ENCODE data around the gene DLG1. TPM values are rescaled to one million over a fixed set of nuclear protein-coding genes. Genes with fewer than 3 reads are reported as not detected.

Gene DLG1
- total RNA-seq, 2 experiments from 2014 or later: 48.9 to 95.1 TPM

- Histone ChIP-seq H3K36me3 (ENCODE audit: insufficient read depth, low read length) (peaks cover 35% of the 10 kb centered on the region; the same call in 1 of the 2 replicates), H3K4me2 (ENCODE audit: low read length) (no peak overlapping the region), H2AFZ (ENCODE audit: low read length) (no peak overlapping the region), H4K20me1 (ENCODE audit: insufficient read depth, low read length) (no peaks in the 10 kb centered on the region), H3K9me3 (ENCODE audit: low read length) (no peaks in the 10 kb centered on the region), H3K9me2 (ENCODE audit: insufficient read depth, low read length) (no peaks in the 10 kb centered on the region), H3K27ac (ENCODE audit: low read depth, low read length, poor library complexity, severe bottlenecking) (no peak overlapping the region), H3K4me1 (ENCODE audit: insufficient read depth, low read length, poor library complexity, severe bottlenecking) (no peaks in the 10 kb centered on the region), H3K79me2 (ENCODE audit: insufficient read depth, low read depth, low read length) (no peaks in the 10 kb centered on the region), H3K4me3 (ENCODE audit: low read depth, low read length, poor library complexity, severe bottlenecking) (no peak overlapping the region)
- no peak for TF ChIP-seq EZH2phosphoT487 (IDR thresholded peaks at IDR 0.05; ENCODE audit: borderline replicate concordance, low read depth, low read length)
- TF ChIP-seq CTCF (conservative IDR thresholded peaks at IDR 0.05; ENCODE audit: low read length): no peak
- ChIA-PET POLR2A (no interaction called here), CTCF (ENCODE audit: unreplicated experiment) (no interaction called here)
- DNase-seq (ENCODE audit: low spot score): peak; percentile 11
- BruUV-seq (replicated peaks): no TSS peak
- intact Hi-C loops (cut with micrococcal nuclease; ENCODE audit: unreplicated experiment): no loop called here
Observed at GRCh38 chr3:197080344-197080743, 218.1 kb downstream of the DLG1 start.

GRCh38 chr3:197076415-197076814, 222.0 kb downstream of the DLG1 start:
- ChIA-PET CTCF (ENCODE audit: unreplicated experiment) (no interaction called here), POLR2A (interaction anchor here (1.2 kb wide), 1 partner anchor 15 kb away, joined by 4 read pairs; no protein-coding TSS in a partner anchor)
- Histone ChIP-seq H3K4me1 (ENCODE audit: insufficient read depth, low read length, poor library complexity, severe bottlenecking) (no peaks in the 10 kb centered on the region), H3K4me2 (ENCODE audit: low read length) (no peak overlapping the region), H3K27ac (ENCODE audit: low read depth, low read length, poor library complexity, severe bottlenecking) (no peak overlapping the region), H4K20me1 (ENCODE audit: insufficient read depth, low read length) (no peaks in the 10 kb centered on the region), H3K9me2 (ENCODE audit: insufficient read depth, low read length) (no peaks in the 10 kb centered on the region), H2AFZ (ENCODE audit: low read length) (no peak overlapping the region), H3K9me3 (ENCODE audit: low read length) (no peaks in the 10 kb centered on the region), H3K4me3 (ENCODE audit: low read depth, low read length, poor library complexity, severe bottlenecking) (no peak overlapping the region), H3K79me2 (ENCODE audit: insufficient read depth, low read depth, low read length) (no peaks in the 10 kb centered on the region), H3K36me3 (ENCODE audit: insufficient read depth, low read length) (peaks cover 27% of the 10 kb centered on the region)
- TF ChIP-seq CTCF (conservative IDR thresholded peaks at IDR 0.05; ENCODE audit: low read length) (no peak), EZH2phosphoT487 (IDR thresholded peaks at IDR 0.05; ENCODE audit: borderline replicate concordance, low read depth, low read length) (no peak)
- intact Hi-C loops (cut with micrococcal nuclease; ENCODE audit: unreplicated experiment): no loop called here
- DNase-seq (ENCODE audit: low spot score): no peak
- BruUV-seq (replicated peaks): no TSS peak

- Histone ChIP-seq H3K9me2 (ENCODE audit: insufficient read depth, low read length) (no peaks in the 10 kb centered on the region), H2AFZ (ENCODE audit: low read length) (no peak overlapping the region), H3K4me1 (ENCODE audit: insufficient read depth, low read length, poor library complexity, severe bottlenecking) (peaks cover 8% of the 10 kb centered on the region), H4K20me1 (ENCODE audit: insufficient read depth, low read length) (no peaks in the 10 kb centered on the region), H3K27ac (ENCODE audit: low read depth, low read length, poor library complexity, severe bottlenecking) (no peak overlapping the region), H3K36me3 (ENCODE audit: insufficient read depth, low read length) (peaks cover 29% of the 10 kb centered on the region), H3K79me2 (ENCODE audit: insufficient read depth, low read depth, low read length) (no peaks in the 10 kb centered on the region), H3K9me3 (ENCODE audit: low read length) (no peaks in the 10 kb centered on the region), H3K4me3 (ENCODE audit: low read depth, low read length, poor library complexity, severe bottlenecking) (no peak overlapping the region), H3K4me2 (ENCODE audit: low read length) (no peak overlapping the region)
- peak; percentile 19 for DNase-seq (ENCODE audit: low spot score)
- intact Hi-C loops (cut with micrococcal nuclease; ENCODE audit: unreplicated experiment): no loop called here
- no TSS peak for BruUV-seq (replicated peaks)
- ChIA-PET CTCF (ENCODE audit: unreplicated experiment) (no interaction called here), POLR2A (interaction anchor here (1.0 kb wide), 1 partner anchor 11 kb away, joined by 3 read pairs; no protein-coding TSS in a partner anchor)
- TF ChIP-seq EZH2phosphoT487 (IDR thresholded peaks at IDR 0.05; ENCODE audit: borderline replicate concordance, low read depth, low read length) (no peak), CTCF (conservative IDR thresholded peaks at IDR 0.05; ENCODE audit: low read length) (no peak)
Observed at GRCh38 chr3:197068077-197068476, 230.3 kb downstream of the DLG1 start.
